ENCODE results near the gene ZNF571.

- TF ChIP-seq EP300 (IDR thresholded peaks at IDR 0.05), result no peak
- TF ChIP-seq, protein P1, sequence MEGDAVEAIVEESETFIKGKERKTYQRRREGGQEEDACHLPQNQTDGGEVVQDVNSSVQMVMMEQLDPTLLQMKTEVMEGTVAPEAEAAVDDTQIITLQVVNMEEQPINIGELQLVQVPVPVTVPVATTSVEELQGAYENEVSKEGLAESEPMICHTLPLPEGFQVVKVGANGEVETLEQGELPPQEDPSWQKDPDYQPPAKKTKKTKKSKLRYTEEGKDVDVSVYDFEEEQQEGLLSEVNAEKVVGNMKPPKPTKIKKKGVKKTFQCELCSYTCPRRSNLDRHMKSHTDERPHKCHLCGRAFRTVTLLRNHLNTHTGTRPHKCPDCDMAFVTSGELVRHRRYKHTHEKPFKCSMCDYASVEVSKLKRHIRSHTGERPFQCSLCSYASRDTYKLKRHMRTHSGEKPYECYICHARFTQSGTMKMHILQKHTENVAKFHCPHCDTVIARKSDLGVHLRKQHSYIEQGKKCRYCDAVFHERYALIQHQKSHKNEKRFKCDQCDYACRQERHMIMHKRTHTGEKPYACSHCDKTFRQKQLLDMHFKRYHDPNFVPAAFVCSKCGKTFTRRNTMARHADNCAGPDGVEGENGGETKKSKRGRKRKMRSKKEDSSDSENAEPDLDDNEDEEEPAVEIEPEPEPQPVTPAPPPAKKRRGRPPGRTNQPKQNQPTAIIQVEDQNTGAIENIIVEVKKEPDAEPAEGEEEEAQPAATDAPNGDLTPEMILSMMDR (IDR thresholded peaks at IDR 0.05), result no peak
These were observed 22.4 kb downstream of the ZNF571 start for GRCh38 chr19:37572203-37572602.
